ENCODE results near the gene PNPLA8. TPM values are rescaled to one million over a fixed set of nuclear protein-coding genes. Genes with fewer than 3 reads are reported as not detected.
"Not testable (repeated sequence)": the region's sequence is repeated elsewhere in the genome, so short reads cannot be mapped to it uniquely, and the experiment has no call there.

PNPLA8 gene
- total RNA-seq, 1 donor from 2014 or later: 23.1 TPM

GRCh38 chr7:108515630-108516029 lies 10.3 kb downstream of the PNPLA8 start:
- H3K9ac ChIP-seq (ENCODE audit: low read length): no peak overlapping the region
- H3K4me3 Mint-ChIP-seq (ENCODE audit: unreplicated experiment): no peak overlapping the region
- H3K4me1 ChIP-seq (ENCODE audit: insufficient read depth, low read length): no peaks in the 10 kb centered on the region
- H3K36me3 ChIP-seq (ENCODE audit: insufficient read depth, low read length): peaks cover 23% of the 10 kb centered on the region
- H3K36me3 Mint-ChIP-seq (ENCODE audit: low read depth, unreplicated experiment): peaks cover 13% of the 10 kb centered on the region
- no peaks in the 10 kb centered on the region for H3K9me3 Mint-ChIP-seq (ENCODE audit: unreplicated experiment)
- H3K27ac ChIP-seq (ENCODE audit: low read depth, low read length): no peak overlapping the region
- peaks cover 19% of the 10 kb centered on the region for H4K20me1 ChIP-seq (ENCODE audit: insufficient read depth, low read length)
- TF ChIP-seq EZH2 (IDR thresholded peaks at IDR 0.05; ENCODE audit: insufficient read depth, low read length): no peak
- TF ChIP-seq CTCF (IDR thresholded peaks at IDR 0.05; ENCODE audit: insufficient read depth, low read depth, low read length): no peak
- H2AFZ ChIP-seq (ENCODE audit: low read depth, low read length): no peak overlapping the region
- peak; percentile 43 for FAIRE-seq
- DNase-seq (ENCODE audit: low read depth): no peak
- no peak overlapping the region for H3K4me3 ChIP-seq (ENCODE audit: insufficient read depth, low read depth, low read length)
- no peaks in the 10 kb centered on the region for H3K27me3 Mint-ChIP-seq (ENCODE audit: low read depth, unreplicated experiment)
- no peak overlapping the region for H3K4me2 ChIP-seq (ENCODE audit: low read length)
- H3K79me2 ChIP-seq (ENCODE audit: insufficient read depth, low read length): peaks cover 37% of the 10 kb centered on the region
- no peak overlapping the region for H3K27ac Mint-ChIP-seq (ENCODE audit: unreplicated experiment)
- H3K9me3 ChIP-seq (ENCODE audit: insufficient read depth, low read depth, low read length): no peaks in the 10 kb centered on the region
- H3K4me1 Mint-ChIP-seq (ENCODE audit: low read depth, unreplicated experiment): no peaks in the 10 kb centered on the region
- H3K27me3 ChIP-seq (ENCODE audit: insufficient read depth, low read length): no peaks in the 10 kb centered on the region

DNA sequence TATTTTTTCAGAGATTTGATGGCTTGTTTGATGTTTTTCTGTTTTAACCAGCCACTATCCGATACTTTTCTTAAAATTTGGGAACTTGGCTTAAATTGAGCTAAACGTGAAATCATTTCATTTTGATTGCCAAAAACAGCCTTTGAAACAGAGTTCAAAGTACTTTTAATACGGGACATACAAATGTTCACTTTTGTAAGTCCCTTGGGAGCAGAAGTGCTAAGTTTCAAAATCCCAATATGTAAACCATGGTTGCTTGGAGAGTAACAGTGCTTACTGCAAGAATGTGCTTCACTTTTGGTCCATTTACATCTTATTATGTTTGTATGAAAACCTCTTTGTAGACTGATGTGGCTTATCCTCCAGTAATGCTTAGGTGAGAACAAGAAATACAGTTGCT lies 10.9 kb downstream of the PNPLA8 start:
- no peak overlapping the region for H3K9ac ChIP-seq (ENCODE audit: low read length)
- Mint-ChIP-seq H3K9me3 (ENCODE audit: unreplicated experiment) (peaks cover 1% of the 10 kb centered on the region), H3K27ac (ENCODE audit: unreplicated experiment) (no peak overlapping the region), H3K4me1 (ENCODE audit: low read depth, unreplicated experiment) (no peaks in the 10 kb centered on the region), H3K36me3 (ENCODE audit: low read depth, unreplicated experiment) (peaks cover 13% of the 10 kb centered on the region), H3K4me3 (ENCODE audit: unreplicated experiment) (no peak overlapping the region), H3K27me3 (ENCODE audit: low read depth, unreplicated experiment) (no peaks in the 10 kb centered on the region)
- no peak for TF ChIP-seq EZH2 (IDR thresholded peaks at IDR 0.05; ENCODE audit: insufficient read depth, low read length)
- TF ChIP-seq CTCF (IDR thresholded peaks at IDR 0.05; ENCODE audit: insufficient read depth, low read depth, low read length): no peak
- no peaks in the 10 kb centered on the region for H3K9me3 ChIP-seq (ENCODE audit: insufficient read depth, low read depth, low read length)
- no peak overlapping the region for H3K4me3 ChIP-seq (ENCODE audit: insufficient read depth, low read depth, low read length)
- H3K4me2 ChIP-seq (ENCODE audit: low read length): no peak overlapping the region
- no peaks in the 10 kb centered on the region for H3K27me3 ChIP-seq (ENCODE audit: insufficient read depth, low read length)
- DNase-seq (ENCODE audit: low read depth) (no peak), FAIRE-seq (no peak)
- H3K4me1 ChIP-seq (ENCODE audit: insufficient read depth, low read length): no peaks in the 10 kb centered on the region
- peaks cover 23% of the 10 kb centered on the region for H3K36me3 ChIP-seq (ENCODE audit: insufficient read depth, low read length)
- H3K79me2 ChIP-seq (ENCODE audit: insufficient read depth, low read length): peaks cover 33% of the 10 kb centered on the region
- no peak overlapping the region for H2AFZ ChIP-seq (ENCODE audit: low read depth, low read length)
- peaks cover 17% of the 10 kb centered on the region for H4K20me1 ChIP-seq (ENCODE audit: insufficient read depth, low read length)
- no peak overlapping the region for H3K27ac ChIP-seq (ENCODE audit: low read depth, low read length)

DNA sequence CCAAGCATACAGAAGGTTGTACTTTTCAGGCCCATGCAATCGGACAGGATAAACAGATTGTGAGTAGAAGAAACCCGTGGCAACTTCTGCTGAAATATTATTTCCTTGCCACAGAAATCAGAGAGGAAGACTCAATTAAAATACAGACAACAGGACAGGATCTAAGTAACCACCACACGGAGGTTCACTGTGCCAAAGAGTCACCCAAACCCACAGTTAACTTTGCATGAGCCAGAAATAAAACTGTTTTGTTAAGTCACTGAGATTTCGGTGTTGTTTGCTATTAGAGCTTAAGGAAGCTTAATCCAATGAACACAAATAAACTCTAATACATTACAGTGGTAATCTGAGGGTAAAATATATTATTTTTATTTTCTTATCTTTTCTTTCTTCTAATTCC lies 14.0 kb downstream of the PNPLA8 start:
- FAIRE-seq (no peak), DNase-seq (ENCODE audit: low read depth) (no peak)
- Histone ChIP-seq H3K9me3 (ENCODE audit: insufficient read depth, low read depth, low read length) (no peaks in the 10 kb centered on the region), H3K4me2 (ENCODE audit: low read length) (no peak overlapping the region), H2AFZ (ENCODE audit: low read depth, low read length) (no peak overlapping the region), H3K27me3 (ENCODE audit: insufficient read depth, low read length) (no peaks in the 10 kb centered on the region), H3K36me3 (ENCODE audit: insufficient read depth, low read length) (peaks cover 15% of the 10 kb centered on the region), H3K79me2 (ENCODE audit: insufficient read depth, low read length) (peaks cover 9% of the 10 kb centered on the region), H3K4me1 (ENCODE audit: insufficient read depth, low read length) (no peaks in the 10 kb centered on the region), H3K27ac (ENCODE audit: low read depth, low read length) (no peak overlapping the region), H3K4me3 (ENCODE audit: insufficient read depth, low read depth, low read length) (no peak overlapping the region), H4K20me1 (ENCODE audit: insufficient read depth, low read length) (peaks cover 8% of the 10 kb centered on the region), H3K9ac (ENCODE audit: low read length) (no peak overlapping the region)
- Mint-ChIP-seq H3K36me3 (ENCODE audit: low read depth, unreplicated experiment) (peaks cover 5% of the 10 kb centered on the region), H3K27me3 (ENCODE audit: low read depth, unreplicated experiment) (no peaks in the 10 kb centered on the region), H3K4me3 (ENCODE audit: unreplicated experiment) (no peak overlapping the region), H3K27ac (ENCODE audit: unreplicated experiment) (no peak overlapping the region), H3K9me3 (ENCODE audit: unreplicated experiment) (peaks cover 1% of the 10 kb centered on the region), H3K4me1 (ENCODE audit: low read depth, unreplicated experiment) (no peaks in the 10 kb centered on the region)
- TF ChIP-seq EZH2 (IDR thresholded peaks at IDR 0.05; ENCODE audit: insufficient read depth, low read length) (no peak), CTCF (IDR thresholded peaks at IDR 0.05; ENCODE audit: insufficient read depth, low read depth, low read length) (no peak)

DNA sequence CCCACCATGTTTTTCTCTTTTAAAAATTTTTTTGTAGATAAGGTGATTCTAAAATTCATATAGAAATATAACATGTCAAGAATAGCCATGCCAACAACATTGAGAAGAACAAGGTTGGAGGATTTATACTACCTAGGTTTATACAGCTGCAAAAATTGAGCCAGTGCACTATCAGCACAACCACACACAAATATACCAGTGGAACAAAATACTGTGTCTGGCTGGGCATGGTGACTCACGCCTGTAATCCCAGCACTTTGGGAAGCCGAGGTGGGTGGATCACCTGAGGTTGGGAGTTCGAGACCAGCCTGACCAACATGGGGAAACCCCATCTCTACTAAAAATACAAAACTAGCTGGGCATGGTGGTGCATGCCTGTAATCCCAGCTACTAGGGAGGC lies 21.4 kb downstream of the PNPLA8 start:
- H3K9me3 Mint-ChIP-seq (ENCODE audit: unreplicated experiment); H3K4me2 ChIP-seq (ENCODE audit: low read length); FAIRE-seq; H3K4me3 Mint-ChIP-seq (ENCODE audit: unreplicated experiment); H3K4me3 ChIP-seq (ENCODE audit: insufficient read depth, low read depth, low read length); H3K27ac Mint-ChIP-seq (ENCODE audit: unreplicated experiment); H3K79me2 ChIP-seq (ENCODE audit: insufficient read depth, low read length); DNase-seq (ENCODE audit: low read depth); H3K4me1 ChIP-seq (ENCODE audit: insufficient read depth, low read length); H3K9ac ChIP-seq (ENCODE audit: low read length); H3K27ac ChIP-seq (ENCODE audit: low read depth, low read length); H3K36me3 Mint-ChIP-seq (ENCODE audit: low read depth, unreplicated experiment); H2AFZ ChIP-seq (ENCODE audit: low read depth, low read length); H3K27me3 ChIP-seq (ENCODE audit: insufficient read depth, low read length); H3K27me3 Mint-ChIP-seq (ENCODE audit: low read depth, unreplicated experiment); H3K36me3 ChIP-seq (ENCODE audit: insufficient read depth, low read length); H3K4me1 Mint-ChIP-seq (ENCODE audit: low read depth, unreplicated experiment); H4K20me1 ChIP-seq (ENCODE audit: insufficient read depth, low read length); H3K9me3 ChIP-seq (ENCODE audit: insufficient read depth, low read depth, low read length): not testable (repeated sequence)
